ENCODE measurements around the gene FN1. TPM values are rescaled to one million over a fixed set of nuclear protein-coding genes. Genes with fewer than 3 reads are reported as not detected.

Gene FN1
- total RNA-seq, 1 donor: 18,025 TPM

- Histone ChIP-seq H3K9me3 (ENCODE audit: low read depth, low read length) (no peaks in the 10 kb centered on the region), H3K27me3 (ENCODE audit: insufficient read depth, low read length) (no peaks in the 10 kb centered on the region), H4K20me1 (ENCODE audit: insufficient read depth, low read length) (peaks cover 54% of the 10 kb centered on the region), H3K36me3 (ENCODE audit: insufficient read depth, low read length) (peaks cover 95% of the 10 kb centered on the region), H3K4me2 (ENCODE audit: insufficient read depth, low read length) (no peak overlapping the region), H3K4me1 (ENCODE audit: insufficient read depth, low read length) (peaks cover 45% of the 10 kb centered on the region), H3K79me2 (ENCODE audit: insufficient read depth, low read length) (peaks cover 3% of the 10 kb centered on the region), H2AFZ (ENCODE audit: low read length) (no peak overlapping the region), H3K27ac (ENCODE audit: low read depth, low read length) (peak overlapping the region; percentile 75), H3K4me3 (ENCODE audit: insufficient read depth, low read length) (no peak overlapping the region)
- no peak for DNase-seq (ENCODE audit: insufficient read length, low spot score, missing footprints)
- TF ChIP-seq CTCF (IDR thresholded peaks at IDR 0.05; ENCODE audit: extremely low read depth, low read depth, low read length): no peak
These were observed 39.1 kb downstream of the FN1 start for GRCh38 chr2:215396595-215397313.

GRCh38 chr2:215395687-215396460 is 40.0 kb downstream of the FN1 start:
- peak overlapping the region; percentile 51 for H3K27ac ChIP-seq (ENCODE audit: low read depth, low read length)
- no peak overlapping the region for H2AFZ ChIP-seq (ENCODE audit: low read length)
- H4K20me1 ChIP-seq (ENCODE audit: insufficient read depth, low read length): peaks cover 55% of the 10 kb centered on the region
- no peak for DNase-seq (ENCODE audit: insufficient read length, low spot score, missing footprints)
- H3K79me2 ChIP-seq (ENCODE audit: insufficient read depth, low read length): peaks cover 3% of the 10 kb centered on the region
- no peak for TF ChIP-seq CTCF (IDR thresholded peaks at IDR 0.05; ENCODE audit: extremely low read depth, low read depth, low read length)
- no peaks in the 10 kb centered on the region for H3K27me3 ChIP-seq (ENCODE audit: insufficient read depth, low read length)
- H3K9me3 ChIP-seq (ENCODE audit: low read depth, low read length): no peaks in the 10 kb centered on the region
- peaks cover 42% of the 10 kb centered on the region for H3K4me1 ChIP-seq (ENCODE audit: insufficient read depth, low read length)
- H3K36me3 ChIP-seq (ENCODE audit: insufficient read depth, low read length): peaks cover 95% of the 10 kb centered on the region
- H3K4me3 ChIP-seq (ENCODE audit: insufficient read depth, low read length): no peak overlapping the region
- no peak overlapping the region for H3K4me2 ChIP-seq (ENCODE audit: insufficient read depth, low read length)

GRCh38 chr2:215394102-215394805 is 41.6 kb downstream of the FN1 start:
- H3K27ac ChIP-seq (ENCODE audit: low read depth, low read length): peak overlapping the region; percentile 51
- DNase-seq (ENCODE audit: insufficient read length, low spot score, missing footprints): no peak
- peaks cover 3% of the 10 kb centered on the region for H3K79me2 ChIP-seq (ENCODE audit: insufficient read depth, low read length)
- H4K20me1 ChIP-seq (ENCODE audit: insufficient read depth, low read length): peaks cover 61% of the 10 kb centered on the region
- TF ChIP-seq CTCF (IDR thresholded peaks at IDR 0.05; ENCODE audit: extremely low read depth, low read depth, low read length): no peak
- H3K36me3 ChIP-seq (ENCODE audit: insufficient read depth, low read length): peaks cover 99% of the 10 kb centered on the region
- no peak overlapping the region for H3K4me3 ChIP-seq (ENCODE audit: insufficient read depth, low read length)
- no peaks in the 10 kb centered on the region for H3K9me3 ChIP-seq (ENCODE audit: low read depth, low read length)
- H3K4me2 ChIP-seq (ENCODE audit: insufficient read depth, low read length): no peak overlapping the region
- no peaks in the 10 kb centered on the region for H3K27me3 ChIP-seq (ENCODE audit: insufficient read depth, low read length)
- no peak overlapping the region for H2AFZ ChIP-seq (ENCODE audit: low read length)
- H3K4me1 ChIP-seq (ENCODE audit: insufficient read depth, low read length): peaks cover 32% of the 10 kb centered on the region
